Glutamatergic neuron (in vitro differentiated cells): ENCODE measurements around the gene TNFAIP1. TPM values are rescaled to one million over a fixed set of nuclear protein-coding genes. Genes with fewer than 3 reads are reported as not detected.

Source experiments
- DNase-seq: peaks from one replicate; pipeline ENCODE4 v3.0.0; 2022
- H3K27ac Mint-ChIP-seq: one replicate; pipeline ENCODE4 v1.8.0; 2020; ENCODE audit warnings: mild to moderate bottlenecking, mixed read lengths, inconsistent platforms; ENCODE audit not compliant: unreplicated experiment
- H3K27me3 Mint-ChIP-seq: one replicate; pipeline ENCODE4 v1.8.0; 2020; ENCODE audit warnings: mild to moderate bottlenecking, moderate library complexity, mixed read lengths, inconsistent platforms; ENCODE audit not compliant: unreplicated experiment
- H3K36me3 Mint-ChIP-seq: one replicate; pipeline ENCODE4 v1.8.0; 2020; ENCODE audit warnings: mild to moderate bottlenecking, mixed read lengths, inconsistent platforms; ENCODE audit not compliant: unreplicated experiment
- H3K4me1 Mint-ChIP-seq: one replicate; pipeline ENCODE4 v1.8.0; 2020; ENCODE audit warnings: mild to moderate bottlenecking, low read depth, mixed read lengths, inconsistent platforms; ENCODE audit not compliant: unreplicated experiment
- H3K4me3 Mint-ChIP-seq: one replicate; pipeline ENCODE4 v1.8.0; 2020; ENCODE audit warnings: mild to moderate bottlenecking, mixed read lengths, inconsistent platforms; ENCODE audit not compliant: unreplicated experiment
- H3K9me3 Mint-ChIP-seq: one replicate; pipeline ENCODE4 v1.8.0; 2020; ENCODE audit warnings: mild to moderate bottlenecking, moderate library complexity, mixed read lengths, inconsistent platforms; ENCODE audit not compliant: unreplicated experiment
- CTCF ChIP-seq: fragments of 200-600 bp; sonication (generic); IDR thresholded peaks from one replicate; pipeline ENCODE4 v1.5.0; 2021; ENCODE audit not compliant: partially characterized antibody, unreplicated experiment
- total RNA-seq: library from RNA; stranded (reverse); fragmentation: NEBNext Ultra II Directional; extraction: Animal tissue kit (Norgen Biotek cat#: 25700); gene quantifications from one replicate; pipeline ENCODE4 v1.2.1, GENCODE V29; 2021; ENCODE audit not compliant: unreplicated experiment

The TNFAIP1 gene
- total RNA-seq, 1 donor from 2014 or later: 111 TPM

GRCh38 chr17:28370035-28370743 is 34.6 kb downstream of the TNFAIP1 start, which contains the start of gene VTN:
VTN (minus strand) TSS chr17:28370307; CDS start chr17:28370203, 104 bp downstream.
- no peak for TF ChIP-seq CTCF
- Mint-ChIP-seq H3K27me3 (peaks cover 20% of the 10 kb centered on the region), H3K4me1 (peaks cover 17% of the 10 kb centered on the region), H3K4me3 (peak within 1 kb of the TSS; percentile 83), H3K27ac (peak within 1 kb of the TSS; percentile 81), H3K9me3 (peaks cover 16% of the 10 kb centered on the region), H3K36me3 (peaks cover 4% of the 10 kb centered on the region)
- peak; percentile 33 for DNase-seq

- H3K4me1 Mint-ChIP-seq: peaks cover 17% of the 10 kb centered on the region
- H3K27ac Mint-ChIP-seq: peak overlapping the region; percentile 81
- H3K9me3 Mint-ChIP-seq: peaks cover 16% of the 10 kb centered on the region
- H3K27me3 Mint-ChIP-seq: peaks cover 20% of the 10 kb centered on the region
- no peak for DNase-seq
- H3K4me3 Mint-ChIP-seq: peak overlapping the region; percentile 83
- H3K36me3 Mint-ChIP-seq: peaks cover 4% of the 10 kb centered on the region
- no peak for TF ChIP-seq CTCF
These were observed 35.2 kb downstream of the TNFAIP1 start for GRCh38 chr17:28370744-28371103.

- Mint-ChIP-seq H3K27ac (peak within 1 kb of the TSS; percentile 97), H3K4me1 (peaks cover 17% of the 10 kb centered on the region), H3K36me3 (peaks cover 4% of the 10 kb centered on the region), H3K4me3 (peak within 1 kb of the TSS; percentile 96), H3K9me3 (peaks cover 16% of the 10 kb centered on the region), H3K27me3 (peaks cover 18% of the 10 kb centered on the region)
- TF ChIP-seq CTCF: no peak
- DNase-seq: peak; percentile 99
These were observed 36.0 kb downstream of the TNFAIP1 start, which contains the start of gene SARM1 for GRCh38 chr17:28371245-28372202. SARM1 (plus strand) TSS chr17:28371694; CDS start chr17:28372033, 339 bp downstream.

GRCh38 chr17:28372203-28372944 is 36.8 kb downstream of the TNFAIP1 start:
- peaks cover 4% of the 10 kb centered on the region for H3K36me3 Mint-ChIP-seq
- no peak for TF ChIP-seq CTCF
- peak overlapping the region; percentile 96 for H3K4me3 Mint-ChIP-seq
- peaks cover 17% of the 10 kb centered on the region for H3K4me1 Mint-ChIP-seq
- H3K27me3 Mint-ChIP-seq: peaks cover 17% of the 10 kb centered on the region
- peak; percentile 54 for DNase-seq
- H3K27ac Mint-ChIP-seq: peak overlapping the region; percentile 92
- H3K9me3 Mint-ChIP-seq: peaks cover 16% of the 10 kb centered on the region
